MM.1S (cell line): ENCODE data around the gene MAPK9.

Experiments used
- DNase-seq: peaks from one replicate; pipeline ENCODE4 v3.0.0-alpha.2; 2015
- H2AFZ ChIP-seq: fragments of 300-600 bp; sonication (generic); 2 replicates; pipeline ENCODE4 v1.6.0; 2016; ENCODE audit warnings: antibody characterized with exemption, low read length
- H3F3A ChIP-seq: fragments of 300-600 bp; sonication (generic); 2 replicates; pipeline ENCODE4 v1.6.1; 2016; ENCODE audit warnings: mild to moderate bottlenecking, antibody characterized with exemption, low read length, moderate library complexity, mixed read lengths; ENCODE audit not compliant: insufficient read depth
- H3K27ac ChIP-seq: fragments of 300-600 bp; sonication (generic); 2 replicates; pipeline ENCODE4 v1.5.1; 2016; ENCODE audit warnings: mild to moderate bottlenecking, low read length
- H3K27me3 ChIP-seq: fragments of 300-600 bp; sonication (generic); replicated peaks from 2 replicates; pipeline ENCODE4 v1.6.0; 2016; ENCODE audit warnings: low read length; ENCODE audit not compliant: insufficient read depth
- H3K36me3 ChIP-seq: fragments of 300-600 bp; sonication (generic); replicated peaks from 2 replicates; pipeline ENCODE4 v1.6.1; 2016; ENCODE audit warnings: mild to moderate bottlenecking, low read length, mixed read lengths; ENCODE audit not compliant: insufficient read depth
- H3K4me1 ChIP-seq: fragments of 300-600 bp; sonication (generic); 2 replicates; pipeline ENCODE4 v1.6.1; 2016; ENCODE audit warnings: low read length, mixed read lengths
- H3K4me2 ChIP-seq: fragments of 300-600 bp; sonication (generic); 2 replicates; pipeline ENCODE4 v1.6.0; 2016; ENCODE audit warnings: low read depth, low read length
- H3K4me3 ChIP-seq: fragments of 300-600 bp; sonication (generic); 2 replicates; pipeline ENCODE4 v1.5.1; 2016; ENCODE audit warnings: low read length, mixed read lengths
- H3K79me2 ChIP-seq: fragments of 300-600 bp; sonication (generic); 2 replicates; pipeline ENCODE4 v1.6.1; 2016; ENCODE audit warnings: mixed run types, low read length, mixed read lengths
- H3K9ac ChIP-seq: fragments of 300-600 bp; sonication (generic); 2 replicates; pipeline ENCODE4 v1.6.1; 2016; ENCODE audit warnings: low read length, mixed read lengths
- H3K9me2 ChIP-seq: fragments of 300-600 bp; sonication (generic); replicated peaks from 2 replicates; pipeline ENCODE4 v1.6.1; 2016; ENCODE audit warnings: mild to moderate bottlenecking, low read length, mixed read lengths; ENCODE audit not compliant: insufficient read depth
- H3K9me3 ChIP-seq: fragments of 300-600 bp; sonication (generic); replicated peaks from 2 replicates; pipeline ENCODE4 v1.6.1; 2016; ENCODE audit warnings: mild to moderate bottlenecking, low read length, mixed read lengths; ENCODE audit not compliant: insufficient read depth
- H4K20me1 ChIP-seq: fragments of 300-600 bp; sonication (generic); 2 replicates; pipeline ENCODE4 v1.6.1; 2016; ENCODE audit warnings: mild to moderate bottlenecking, low read length, moderate library complexity, mixed read lengths; ENCODE audit not compliant: insufficient read depth
- CTCF ChIP-seq: fragments of 300-600 bp; sonication (generic); IDR thresholded peaks from 2 replicates; pipeline ENCODE4 v1.5.1; 2016; ENCODE audit warnings: antibody characterized with exemption, low read length, mixed read lengths
- EZH2 ChIP-seq: fragments of 300-600 bp; sonication (generic); optimal IDR thresholded peaks from 2 replicates; pipeline ENCODE3; 2017; ENCODE audit warnings: low read depth, mild to moderate bottlenecking, antibody characterized with exemption, low read length, mixed read lengths
- EZH2phosphoT487 ChIP-seq: fragments of 300-600 bp; sonication (generic); IDR thresholded peaks from 2 replicates; pipeline ENCODE4 v1.6.1; 2018; ENCODE audit warnings: antibody characterized with exemption, low read length

The MAPK9 gene

GRCh38 chr5:180209137-180209581 lies 82.7 kb downstream of the MAPK9 start, which contains the start of gene RASGEF1C:
Gene RASGEF1C, minus strand, starts transcription at chr5:180209211. Its CDS starts 71,159 bp downstream, at chr5:180138052.
- H3K4me1 ChIP-seq: no peaks in the 10 kb centered on the region

GRCh38 chr5:180208435-180209081 lies 83.3 kb downstream of the MAPK9 start:
- Histone ChIP-seq H2AFZ (no peak overlapping the region), H3K36me3 (no peaks in the 10 kb centered on the region), H3K4me3 (no peak overlapping the region), H3K4me1 (no peaks in the 10 kb centered on the region), H3K79me2 (no peaks in the 10 kb centered on the region), H4K20me1 (no peaks in the 10 kb centered on the region), H3K9ac (no peak overlapping the region), H3K4me2 (no peak overlapping the region), H3K9me2 (no peaks in the 10 kb centered on the region), H3F3A (no peaks in the 10 kb centered on the region), H3K9me3 (no peaks in the 10 kb centered on the region), H3K27me3 (no peaks in the 10 kb centered on the region), H3K27ac (no peak overlapping the region)
- DNase-seq: no peak
- TF ChIP-seq EZH2 (no peak), EZH2phosphoT487 (no peak), CTCF (no peak)

More at GRCh38 chr5:180209137-180209581, 82.7 kb downstream of the MAPK9 start, which contains the start of gene RASGEF1C:
- H3K9me3 ChIP-seq: no peaks in the 10 kb centered on the region
- no peaks in the 10 kb centered on the region for H3F3A ChIP-seq
- no peaks in the 10 kb centered on the region for H3K27me3 ChIP-seq
- no peak for DNase-seq
- TF ChIP-seq EZH2phosphoT487 (no peak), CTCF (no peak), EZH2 (no peak)
- no peak within 1 kb of the TSS for H3K4me3 ChIP-seq
- H3K9ac ChIP-seq: no peak within 1 kb of the TSS
- no peak within 1 kb of the TSS for H3K27ac ChIP-seq
- H4K20me1 ChIP-seq: no peaks in the 10 kb centered on the region
- H3K4me2 ChIP-seq: no peak within 1 kb of the TSS
- H2AFZ ChIP-seq: no peak within 1 kb of the TSS
- H3K79me2 ChIP-seq: no peaks in the 10 kb centered on the region
- no peaks in the 10 kb centered on the region for H3K9me2 ChIP-seq
- H3K36me3 ChIP-seq: no peaks in the 10 kb centered on the region

GRCh38 chr5:180208038-180208434 lies 83.8 kb downstream of the MAPK9 start:
- H3K4me2 ChIP-seq: no peak overlapping the region
- no peaks in the 10 kb centered on the region for H3K9me2 ChIP-seq
- H3K36me3 ChIP-seq: no peaks in the 10 kb centered on the region
- no peak overlapping the region for H3K9ac ChIP-seq
- no peaks in the 10 kb centered on the region for H3K79me2 ChIP-seq
- H3K27me3 ChIP-seq: peaks cover 4% of the 10 kb centered on the region; the same call in 1 of the 2 replicates
- no peaks in the 10 kb centered on the region for H3F3A ChIP-seq
- no peak overlapping the region for H2AFZ ChIP-seq
- H3K4me1 ChIP-seq: no peaks in the 10 kb centered on the region
- H3K9me3 ChIP-seq: no peaks in the 10 kb centered on the region
- H3K27ac ChIP-seq: no peak overlapping the region
- H4K20me1 ChIP-seq: no peaks in the 10 kb centered on the region
- no peak overlapping the region for H3K4me3 ChIP-seq
- DNase-seq: no peak
- TF ChIP-seq CTCF (no peak), EZH2 (no peak), EZH2phosphoT487 (no peak)
